NCI-H460 (cell line): ENCODE results near the gene P2RY6. TPM values are rescaled to one million over a fixed set of nuclear protein-coding genes. Genes with fewer than 3 reads are reported as not detected.

Experiments used
- DNase-seq: peaks from one replicate; pipeline ENCODE4 v3.0.0-alpha.2; 2016; ENCODE audit warnings: low read depth; ENCODE audit errors: extremely low read depth
- total RNA-seq: library from RNA; depleted of rRNA; stranded (reverse); fragments of >200 nt; shearing (Covaris generic); gene quantifications from 2 replicates; pipeline ENCODE4 v1.2.3, GENCODE V29; 2014

P2RY6 gene
- total RNA-seq, 1 experiment from 2014 or later, result not detected

DNA sequence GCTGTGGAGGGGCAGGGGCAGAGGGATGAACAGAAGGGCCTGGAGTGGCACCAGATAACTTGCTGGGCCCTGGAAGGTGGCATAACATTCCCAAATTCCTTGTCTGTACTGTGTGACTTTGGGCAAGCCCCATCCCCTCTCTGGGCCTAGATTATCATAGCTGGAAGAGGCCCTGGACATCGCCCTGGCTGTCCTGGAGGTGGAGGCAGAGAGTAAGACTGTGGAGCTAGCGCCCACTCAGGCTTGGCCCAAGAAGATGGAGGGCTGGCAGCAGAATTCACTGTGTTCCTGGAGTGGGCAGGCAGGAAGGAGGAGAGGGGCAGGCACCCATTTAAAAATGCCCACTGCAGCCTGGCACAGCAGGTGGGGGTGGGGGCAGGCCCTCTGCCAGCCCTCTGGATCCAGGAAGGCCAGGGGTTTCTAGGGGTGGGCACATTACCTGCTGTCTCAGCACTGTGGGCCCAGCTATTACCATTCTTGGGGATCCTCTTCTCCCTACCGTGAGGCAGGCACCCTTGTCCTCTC, 58.5 kb downstream of the P2RY6 start:
- no peak for DNase-seq

DNA sequence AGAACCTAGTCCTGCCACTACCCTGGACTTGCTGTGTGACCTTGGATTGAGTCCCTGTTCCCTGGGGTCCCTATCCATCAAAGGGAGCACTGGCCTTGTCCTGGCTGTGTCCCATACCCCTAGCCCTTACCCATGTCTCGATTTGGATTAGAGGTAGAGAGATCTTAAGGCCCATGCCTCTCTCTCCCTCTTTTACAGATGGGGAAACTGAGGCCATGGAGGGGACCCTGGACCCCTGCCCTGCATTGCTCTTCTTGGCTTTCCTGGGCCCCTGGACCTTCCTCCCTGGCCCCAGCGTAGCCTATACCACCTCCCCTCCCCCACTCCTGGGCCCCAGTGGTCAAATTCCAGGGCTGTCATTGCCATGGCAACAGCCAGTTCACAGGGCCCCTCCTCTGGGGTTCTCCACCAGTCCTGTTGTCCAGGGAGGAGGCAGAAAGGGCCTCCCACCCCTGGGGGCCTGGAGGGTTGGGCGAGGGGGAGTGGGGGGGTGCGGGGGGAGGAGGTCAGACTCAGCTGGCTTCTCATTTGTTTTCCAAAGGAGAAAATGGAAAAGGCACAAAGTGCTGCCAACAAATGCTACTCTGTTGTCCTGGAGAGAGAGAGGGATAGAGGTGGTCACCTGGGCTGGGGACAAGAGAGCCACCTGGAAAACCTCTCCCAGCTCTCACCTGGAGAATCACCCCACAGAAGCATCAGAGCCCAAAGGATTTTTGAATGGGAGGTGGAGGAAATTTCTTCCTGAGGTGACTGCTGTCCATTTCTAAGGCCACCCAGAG, 59.2 kb downstream of the P2RY6 start:
- DNase-seq, result no peak

GRCh38 chr11:73333173-73333572, 61.0 kb downstream of the P2RY6 start:
- no peak for DNase-seq

GRCh38 chr11:73333640-73334383, 61.7 kb downstream of the P2RY6 start:
- no peak for DNase-seq

GRCh38 chr11:73334384-73335203, 62.5 kb downstream of the P2RY6 start:
- no peak for DNase-seq

- DNase-seq, result peak; percentile 55
Observed at GRCh38 chr11:73335204-73335923, 63.2 kb downstream of the P2RY6 start.

- no peak for DNase-seq
Observed at GRCh38 chr11:73337846-73338245, 65.7 kb downstream of the P2RY6 start.

DNA sequence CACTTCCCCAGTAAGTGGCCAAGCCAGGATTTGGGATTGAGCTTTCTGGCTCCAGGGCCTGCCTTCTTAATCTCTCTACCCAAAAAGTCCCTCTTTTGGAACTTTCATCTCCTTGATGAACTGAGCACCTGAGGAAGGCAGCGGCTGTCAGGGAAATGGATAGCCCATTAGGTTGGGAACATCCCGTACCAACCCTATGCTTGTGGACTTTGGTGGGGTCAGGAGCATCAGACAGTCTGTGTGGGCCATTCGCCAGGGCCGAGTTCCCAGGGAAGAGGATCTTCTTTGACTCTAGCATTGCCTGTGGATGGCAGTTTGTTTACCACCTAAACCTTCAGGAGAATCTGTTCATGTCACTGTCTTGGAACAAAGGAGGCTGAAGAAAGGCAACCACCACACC, 66.1 kb downstream of the P2RY6 start:
- no peak for DNase-seq

- no peak for DNase-seq
Observed at GRCh38 chr11:73340164-73340563, 68.0 kb downstream of the P2RY6 start.

DNA sequence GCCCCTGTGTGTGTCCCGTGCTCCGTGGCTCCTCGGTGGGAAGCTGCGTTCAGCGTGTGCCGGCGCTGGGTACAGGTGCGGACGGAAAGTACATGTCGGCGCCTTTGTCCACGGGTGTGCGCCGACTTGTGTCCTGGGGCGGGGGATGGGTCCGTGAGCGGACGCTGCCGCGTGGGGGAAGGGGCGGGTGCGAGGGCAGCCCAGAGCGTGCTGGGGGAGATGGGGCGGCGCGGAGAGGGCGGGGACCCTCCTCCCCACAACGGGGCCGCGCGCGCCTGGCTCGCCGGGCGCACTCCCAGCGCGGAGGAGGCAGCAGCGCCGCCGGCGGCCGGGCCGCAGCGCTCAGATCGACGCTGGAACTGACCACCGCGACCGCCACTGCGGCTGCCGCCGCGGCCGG, 70.5 kb downstream of the P2RY6 start:
- DNase-seq, result no peak

- DNase-seq, result no peak
Observed at GRCh38 chr11:73343076-73343873, 71.1 kb downstream of the P2RY6 start.

DNA sequence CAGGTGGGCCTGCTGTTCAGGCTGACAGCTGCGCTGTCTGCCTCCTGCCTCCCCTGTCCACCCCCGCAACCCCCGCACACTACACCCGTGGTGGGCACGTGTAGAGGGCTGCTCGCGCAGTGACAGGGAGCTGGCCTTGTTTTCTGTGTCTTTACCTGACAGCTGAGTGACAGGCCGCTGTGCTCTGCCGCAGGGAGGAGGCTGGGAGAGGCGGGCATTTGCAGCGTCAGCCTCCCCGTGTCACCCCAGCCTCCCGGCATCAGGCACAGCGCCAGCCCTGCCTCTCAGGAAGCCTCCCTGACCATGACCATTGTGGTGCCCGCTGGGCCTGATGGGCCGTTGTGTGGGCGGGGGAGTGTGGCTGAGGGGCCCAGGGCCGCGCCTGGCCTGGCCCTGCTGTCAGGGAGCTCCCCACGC, 72.1 kb downstream of the P2RY6 start:
- DNase-seq, result no peak

DNA sequence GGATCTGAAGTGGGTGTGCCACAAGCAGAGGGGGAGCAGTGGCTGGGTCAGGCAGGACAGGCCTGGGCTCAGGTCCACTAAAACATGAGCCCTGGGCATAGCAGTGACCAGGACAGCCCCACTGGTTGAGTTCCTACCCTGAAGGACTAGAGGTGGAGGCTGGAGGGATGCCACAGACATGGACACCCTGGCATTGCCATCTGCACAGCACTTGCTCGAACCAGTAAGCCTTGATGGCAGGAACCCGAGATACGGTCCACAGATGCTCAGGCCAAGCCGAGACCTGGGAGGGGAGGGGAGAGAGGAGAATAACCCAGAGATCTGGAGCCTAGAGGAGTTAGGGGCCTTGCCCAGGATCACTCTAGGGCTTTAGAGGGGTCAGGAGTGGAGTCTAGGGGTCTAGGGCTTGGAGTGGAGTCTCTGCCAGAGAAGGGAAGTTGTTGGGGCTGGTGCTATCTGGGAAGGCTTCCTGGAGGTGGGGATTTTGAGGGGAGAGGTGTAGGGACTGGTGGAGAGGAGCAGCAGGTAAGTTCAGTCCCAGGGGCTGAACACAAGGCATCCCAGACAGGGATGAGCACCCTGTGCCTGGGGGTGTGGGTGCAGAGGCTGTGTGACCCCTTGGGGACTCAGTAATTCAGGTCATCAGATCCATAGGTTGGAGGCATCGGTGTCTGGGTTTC, 73.5 kb downstream of the P2RY6 start:
- no peak for DNase-seq

DNA sequence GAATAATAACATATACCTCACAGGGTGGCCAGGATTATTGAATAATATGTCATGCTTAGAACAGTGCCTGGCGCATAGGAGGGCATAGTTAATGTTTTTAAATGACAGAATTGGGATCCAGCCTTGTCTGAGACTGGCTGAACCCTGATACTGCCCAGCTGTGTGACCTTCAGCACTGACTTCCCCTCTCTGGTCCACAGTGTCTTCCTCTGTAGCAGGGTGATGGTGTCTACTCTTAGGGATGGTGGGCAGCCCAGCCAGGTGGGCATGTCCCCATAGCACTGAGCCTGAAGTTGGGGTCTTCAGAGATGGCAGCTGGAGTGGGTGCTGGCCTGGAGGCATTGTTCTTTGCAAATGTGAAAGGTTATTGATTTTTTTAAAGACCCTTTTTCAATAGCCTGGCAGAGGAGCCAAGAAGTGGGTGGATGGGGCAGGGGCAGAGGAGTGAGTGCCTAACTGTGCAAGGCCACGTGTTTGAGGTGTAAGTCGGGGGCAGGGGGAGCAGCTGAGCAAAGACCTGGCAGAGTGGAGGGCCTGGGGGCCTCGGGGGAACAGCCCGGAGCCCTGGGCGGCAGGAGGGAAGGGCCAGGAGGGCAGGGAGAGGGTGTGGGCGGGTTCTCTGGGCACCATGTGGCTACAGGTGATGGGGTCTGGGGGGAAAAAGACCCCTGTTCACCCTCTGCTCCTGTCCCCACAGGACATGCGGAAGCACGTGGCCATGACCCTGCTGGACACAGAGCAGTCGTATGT, 74.2 kb downstream of the P2RY6 start:
- no peak for DNase-seq

DNA sequence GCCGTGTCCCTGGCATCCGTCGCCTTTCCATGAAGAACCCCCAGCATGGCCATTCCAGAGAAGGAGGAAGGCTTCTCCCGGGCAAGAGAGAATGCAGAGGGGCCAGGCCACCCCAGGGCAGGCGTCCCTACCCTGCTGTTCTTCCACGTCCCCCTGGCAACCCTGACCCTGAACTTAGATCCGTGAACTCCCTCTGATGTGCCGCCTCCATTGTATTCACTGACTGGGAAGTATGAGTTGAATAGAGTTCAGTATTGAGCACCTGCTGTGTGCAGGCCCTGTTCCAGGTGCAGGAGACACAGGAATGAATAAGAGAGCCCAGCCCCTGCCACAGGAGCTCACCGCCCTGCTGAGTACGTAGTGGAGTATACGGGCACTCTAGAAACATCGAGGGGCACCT, 74.9 kb downstream of the P2RY6 start:
- no peak for DNase-seq
